ENCODE measurements around the gene PPP1R36.
"Not testable (repeated sequence)": the region's sequence is repeated elsewhere in the genome, so short reads cannot be mapped to it uniquely, and the experiment has no call there.

The PPP1R36 gene

GRCh38 chr14:64569138-64569631 is 19.4 kb downstream of the PPP1R36 start:
- DNase-seq (ENCODE audit: low read depth), result peak; percentile 79

GRCh38 chr14:64569646-64570045 is 19.9 kb downstream of the PPP1R36 start:
- not testable (repeated sequence) for DNase-seq (ENCODE audit: low read depth)

GRCh38 chr14:64572386-64573104 is 22.8 kb downstream of the PPP1R36 start:
- no peak for DNase-seq (ENCODE audit: low read depth)

GRCh38 chr14:64573109-64573508 is 23.3 kb downstream of the PPP1R36 start:
- DNase-seq (ENCODE audit: low read depth), result no peak

- no peak for DNase-seq (ENCODE audit: low read depth)
These were observed 24.8 kb downstream of the PPP1R36 start for GRCh38 chr14:64574371-64575107.

GRCh38 chr14:64577211-64577610 is 27.4 kb downstream of the PPP1R36 start:
- DNase-seq (ENCODE audit: low read depth), result no peak

GRCh38 chr14:64580467-64580866 is 30.7 kb downstream of the PPP1R36 start:
- no peak for DNase-seq (ENCODE audit: low read depth)

GRCh38 chr14:64581363-64581762 is 31.6 kb downstream of the PPP1R36 start:
- no peak for DNase-seq (ENCODE audit: low read depth)

- no peak for DNase-seq (ENCODE audit: low read depth)
These were observed 32.1 kb downstream of the PPP1R36 start for GRCh38 chr14:64581817-64582216.

- DNase-seq (ENCODE audit: low read depth), result no peak
These were observed 34.4 kb downstream of the PPP1R36 start for GRCh38 chr14:64584190-64584589.

- DNase-seq (ENCODE audit: low read depth), result no peak
These were observed 42.0 kb downstream of the PPP1R36 start for GRCh38 chr14:64591809-64592208.

GRCh38 chr14:64594438-64594837 is 44.7 kb downstream of the PPP1R36 start:
- DNase-seq (ENCODE audit: low read depth), result no peak

GRCh38 chr14:64598404-64598803 is 48.6 kb downstream of the PPP1R36 start:
- no peak for DNase-seq (ENCODE audit: low read depth)

- no peak for DNase-seq (ENCODE audit: low read depth)
These were observed 51.8 kb downstream of the PPP1R36 start for GRCh38 chr14:64601571-64601970.

- no peak for DNase-seq (ENCODE audit: low read depth)
These were observed 53.1 kb downstream of the PPP1R36 start for GRCh38 chr14:64602826-64603225.

- DNase-seq (ENCODE audit: low read depth), result no peak
These were observed 54.2 kb downstream of the PPP1R36 start for GRCh38 chr14:64604001-64604400.

GRCh38 chr14:64604881-64605280 is 55.1 kb downstream of the PPP1R36 start:
- DNase-seq (ENCODE audit: low read depth), result no peak

GRCh38 chr14:64605926-64606685 is 56.3 kb downstream of the PPP1R36 start:
- DNase-seq (ENCODE audit: low read depth), result no peak

GRCh38 chr14:64610049-64610746 is 60.4 kb downstream of the PPP1R36 start:
- no peak for DNase-seq (ENCODE audit: low read depth)

- DNase-seq (ENCODE audit: low read depth), result peak; percentile 57
These were observed 61.7 kb downstream of the PPP1R36 start for GRCh38 chr14:64611358-64612020.

- DNase-seq (ENCODE audit: low read depth), result peak; percentile 69
These were observed 62.2 kb downstream of the PPP1R36 start for GRCh38 chr14:64612021-64612380.

Data from GM04503 (cell line).